Skin of body (tissue), 2 donors: ENCODE data around the gene PARM1. TPM values are rescaled to one million over a fixed set of nuclear protein-coding genes. Genes with fewer than 3 reads are reported as not detected.

Source experiments
- DNase-seq: peaks from one replicate; lab custom pipeline; 2025; lab: John Stamatoyannopoulos, UW
- total RNA-seq: library from RNA; depleted of rRNA; stranded (reverse); fragments of >200 nt; gene quantifications from one replicate; pipeline ENCODE4 v1.2.3, GENCODE V29; 2014

PARM1 gene
- total RNA-seq, 1 donor from 2014 or later = 18.9 TPM

DNA sequence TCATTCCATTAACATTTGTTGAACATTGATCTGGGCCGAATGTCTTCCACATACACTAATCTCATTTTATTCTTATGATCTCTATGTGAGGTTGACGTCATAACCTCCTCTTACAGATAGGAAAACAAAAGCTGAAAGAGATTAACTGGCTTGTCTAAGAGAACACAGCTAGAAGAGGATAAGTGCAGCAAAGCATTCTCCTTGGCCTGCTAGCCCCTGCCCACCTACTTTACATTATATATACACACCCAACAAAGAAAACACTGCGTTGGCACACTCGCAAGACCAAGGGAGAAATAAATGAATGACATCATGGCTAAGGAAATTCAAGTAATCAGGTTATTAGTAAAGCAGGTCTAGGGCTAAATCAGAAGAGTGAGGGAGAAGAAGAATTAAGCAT is 138.4 kb downstream of the PARM1 start:
- DNase-seq = no peak

DNA sequence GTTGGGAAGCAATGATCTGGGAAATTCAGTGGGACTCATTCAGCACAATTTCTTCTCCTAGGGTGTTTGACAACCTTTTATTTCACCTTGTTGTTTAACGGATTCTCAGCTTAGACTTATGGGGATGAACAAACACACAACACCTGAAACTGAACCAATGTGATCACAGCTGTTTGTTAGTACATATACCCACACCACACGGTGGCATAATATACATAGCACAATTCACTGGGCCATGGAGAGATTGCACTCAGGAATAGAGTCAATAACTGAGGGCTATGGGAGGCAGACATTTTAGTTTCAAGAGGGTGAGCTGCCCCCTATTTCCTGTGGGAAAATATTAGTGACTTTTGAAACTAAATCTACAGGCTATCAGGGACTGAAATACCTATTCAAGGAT is 148.0 kb downstream of the PARM1 start:
- no peak for DNase-seq

- DNase-seq = no peak
These were observed 148.6 kb downstream of the PARM1 start for GRCh38 chr4:75081561-75081960.

DNA sequence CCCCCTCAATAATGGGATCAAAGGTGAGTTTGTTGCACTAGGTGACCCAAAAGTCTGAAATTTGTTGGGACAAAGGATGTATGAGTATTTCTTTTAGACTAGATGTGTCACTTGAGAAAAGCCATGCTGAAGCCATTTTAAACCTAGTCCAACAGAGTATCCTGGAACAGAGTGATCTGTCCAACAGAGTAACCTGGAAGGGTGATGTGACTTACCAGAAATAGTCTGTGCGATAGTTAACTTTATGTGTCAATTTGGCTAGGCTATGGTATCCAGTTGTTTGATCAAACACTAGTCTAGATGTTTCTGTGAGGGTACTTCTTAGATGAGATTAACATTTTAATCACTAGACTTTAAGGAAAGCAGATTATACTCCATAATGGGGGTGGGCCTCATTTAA is 154.5 kb downstream of the PARM1 start:
- no peak for DNase-seq

GRCh38 chr4:75087865-75088264 is 154.9 kb downstream of the PARM1 start:
- DNase-seq = no peak

DNA sequence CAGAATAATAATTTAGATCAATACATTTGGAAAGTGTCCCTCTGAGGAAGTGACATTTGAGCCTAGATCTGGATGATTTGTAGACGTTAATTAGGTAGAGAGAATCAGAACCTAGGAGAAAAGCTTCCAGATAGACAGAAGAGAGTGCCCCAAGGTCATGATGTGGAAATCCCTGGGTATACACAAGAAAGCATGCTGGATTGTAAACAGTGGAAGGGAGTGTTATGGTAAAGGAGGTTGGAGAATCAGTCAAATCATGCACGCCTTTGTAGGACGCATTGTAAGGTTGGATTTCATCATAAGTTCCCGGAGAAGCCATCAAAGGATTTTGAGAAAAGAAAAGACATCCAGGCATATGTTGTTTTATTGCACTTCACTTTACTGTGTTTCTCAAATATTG is 156.3 kb downstream of the PARM1 start:
- no peak for DNase-seq

- DNase-seq = no peak
These were observed 166.4 kb downstream of the PARM1 start for GRCh38 chr4:75099321-75099720.

Other genes starting within 250 kb of the PARM1 start
- gene BTC, start 138.6 kb upstream of the PARM1 start, total RNA-seq = 4.1 TPM